Activated CD4-positive, alpha-beta T cell treated with anti-CD3 and anti-CD28 coated beads for 36 hours (primary cell): ENCODE data around the gene ZEB1. TPM values are rescaled to one million over a fixed set of nuclear protein-coding genes. Genes with fewer than 3 reads are reported as not detected.
"Not testable (repeated sequence)": the region's sequence is repeated elsewhere in the genome, so short reads cannot be mapped to it uniquely, and the experiment has no call there.

Experiments
- ATAC-seq: fragments of 200-7000 bp; cut with Tn5 transposase; one replicate; pipeline ENCODE4 v1.10.0; 2021; ENCODE audit warnings: mild to moderate bottlenecking, moderate library complexity
- CTCF ChIA-PET: fragments of 350-600 bp; sonication (Branson Sonifier 250); formaldehyde crosslinking; loops from one replicate; lab custom pipeline; 2021; ENCODE audit warnings: antibody characterized with exemption; lab: Charles Lee
- POLR2A ChIA-PET: fragments of 350-600 bp; sonication (Branson Sonifier 250); formaldehyde crosslinking; loops from one replicate; lab custom pipeline; 2021; ENCODE audit warnings: antibody characterized with exemption, inconsistent platforms; lab: Charles Lee
- DNase-seq: peaks from one replicate; pipeline ENCODE4 v3.0.0-alpha.2; 2020
- H3K27ac Mint-ChIP-seq: one replicate; pipeline ENCODE4 v1.8.0; 2021; ENCODE audit warnings: mixed read lengths
- H3K27me3 Mint-ChIP-seq: one replicate; pipeline ENCODE4 v1.8.0; 2021; ENCODE audit warnings: mixed read lengths
- H3K36me3 Mint-ChIP-seq: one replicate; pipeline ENCODE4 v1.8.0; 2021; ENCODE audit warnings: low read depth, mixed read lengths
- H3K4me1 Mint-ChIP-seq: one replicate; pipeline ENCODE4 v1.8.0; 2021; ENCODE audit warnings: mixed read lengths
- H3K4me3 Mint-ChIP-seq: one replicate; pipeline ENCODE4 v1.8.0; 2021; ENCODE audit warnings: mild to moderate bottlenecking, moderate library complexity, mixed read lengths
- H3K9me3 Mint-ChIP-seq: one replicate; pipeline ENCODE4 v1.8.0; 2021; ENCODE audit warnings: low read depth, mixed read lengths
- intact Hi-C, 2 experiments: fragments of 100-400 bp; cut with DNase I in 1 of 2; cut with micrococcal nuclease in 1 of 2; formaldehyde crosslinking; loops; one replicate each; pipeline versions ENCODE4 v1.14.2 to v1.15.1; 2022 to 2024; cut with DNase I, micrococcal nuclease
- total RNA-seq, 2 experiments: library from RNA; stranded (reverse); gene quantifications; one replicate each; pipeline ENCODE4 v1.2.3, GENCODE V29; 2021

ZEB1 gene
- total RNA-seq, 2 experiments from 2014 or later = 32.0 to 49.0 TPM

DNA sequence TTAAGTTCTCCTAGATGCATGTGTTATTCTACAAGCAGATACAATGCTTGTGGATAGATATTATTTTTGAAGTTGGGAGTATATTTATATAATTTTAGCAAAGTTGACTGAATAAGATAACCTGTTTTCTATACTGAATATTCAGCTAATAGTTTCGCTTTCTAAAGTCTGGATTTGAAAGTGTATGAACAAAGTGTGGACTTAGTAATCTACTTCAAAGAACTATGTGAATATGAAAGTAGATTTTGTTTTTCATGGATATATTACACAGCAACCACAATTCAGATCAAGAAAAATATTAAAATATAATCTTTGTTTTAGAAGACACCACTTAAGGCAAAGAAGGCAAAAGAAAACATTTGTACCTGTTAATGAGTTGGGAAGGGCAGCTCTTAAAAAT is 78.8 kb downstream of the ZEB1 start:
- peaks cover 54% of the 10 kb centered on the region for H3K4me1 Mint-ChIP-seq
- no peak overlapping the region for H3K27ac Mint-ChIP-seq
- peaks cover 14% of the 10 kb centered on the region for H3K36me3 Mint-ChIP-seq
- ChIA-PET POLR2A (no interaction called here), CTCF (no interaction called here)
- H3K9me3 Mint-ChIP-seq = no peaks in the 10 kb centered on the region
- no peaks in the 10 kb centered on the region for H3K27me3 Mint-ChIP-seq
- intact Hi-C loops = no loop called here
- DNase-seq = no peak
- H3K4me3 Mint-ChIP-seq = no peak overlapping the region
- no peak for ATAC-seq

DNA sequence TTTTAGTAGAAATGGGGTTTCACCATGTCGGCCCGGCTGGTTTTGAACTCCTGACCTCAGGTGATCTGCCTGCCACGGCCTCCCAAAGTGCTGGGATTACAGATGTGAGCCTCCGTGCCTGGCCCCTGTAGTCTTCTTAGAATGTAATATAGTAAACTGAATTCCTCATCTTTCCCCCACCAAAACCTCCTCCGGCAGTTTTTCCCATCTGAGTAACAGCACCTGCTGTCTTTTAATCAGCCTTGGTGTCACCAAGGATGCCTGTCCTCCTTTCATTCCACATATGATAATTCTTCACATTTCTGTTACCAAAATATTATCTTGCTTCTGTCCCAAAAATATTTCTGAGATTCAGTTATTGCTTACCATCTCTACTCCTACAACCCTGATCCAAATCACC is 80.2 kb downstream of the ZEB1 start:
- ATAC-seq = no peak
- no peak overlapping the region for H3K4me3 Mint-ChIP-seq
- POLR2A ChIA-PET = no interaction called here
- H3K27me3 Mint-ChIP-seq = no peaks in the 10 kb centered on the region
- no peak overlapping the region for H3K27ac Mint-ChIP-seq
- peaks cover 49% of the 10 kb centered on the region for H3K4me1 Mint-ChIP-seq
- CTCF ChIA-PET = interaction anchor here (0.7 kb wide), 1 partner anchor 644 kb away, joined by 3 read pairs; no protein-coding TSS in a partner anchor
- DNase-seq = no peak
- H3K9me3 Mint-ChIP-seq = no peaks in the 10 kb centered on the region
- intact Hi-C loops = no loop called here
- H3K36me3 Mint-ChIP-seq = peaks cover 14% of the 10 kb centered on the region

DNA sequence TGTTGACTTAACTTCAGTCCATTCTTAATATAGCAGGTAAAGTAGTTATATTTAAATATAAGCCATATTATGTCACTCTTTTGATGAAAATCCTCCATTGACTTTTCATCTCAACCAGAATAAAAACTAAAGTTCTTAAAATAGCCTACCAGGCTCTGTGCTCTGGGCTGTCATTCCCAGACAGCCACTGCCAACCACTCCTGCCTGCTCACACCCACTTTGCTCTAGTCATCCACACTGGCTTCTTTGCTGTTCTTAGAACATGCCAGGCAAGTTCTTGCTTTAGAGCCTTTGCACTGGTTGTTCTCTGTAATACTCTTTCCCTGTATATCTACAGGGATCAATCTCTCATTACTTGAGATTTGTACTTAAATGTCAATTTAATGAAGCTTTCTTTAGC is 80.6 kb downstream of the ZEB1 start:
- no peaks in the 10 kb centered on the region for H3K27me3 Mint-ChIP-seq
- ChIA-PET CTCF (no interaction called here), POLR2A (no interaction called here)
- H3K9me3 Mint-ChIP-seq = no peaks in the 10 kb centered on the region
- no peak overlapping the region for H3K27ac Mint-ChIP-seq
- peaks cover 14% of the 10 kb centered on the region for H3K36me3 Mint-ChIP-seq
- no peak for ATAC-seq
- intact Hi-C loops = no loop called here
- no peak for DNase-seq
- H3K4me3 Mint-ChIP-seq = no peak overlapping the region
- H3K4me1 Mint-ChIP-seq = peaks cover 48% of the 10 kb centered on the region

DNA sequence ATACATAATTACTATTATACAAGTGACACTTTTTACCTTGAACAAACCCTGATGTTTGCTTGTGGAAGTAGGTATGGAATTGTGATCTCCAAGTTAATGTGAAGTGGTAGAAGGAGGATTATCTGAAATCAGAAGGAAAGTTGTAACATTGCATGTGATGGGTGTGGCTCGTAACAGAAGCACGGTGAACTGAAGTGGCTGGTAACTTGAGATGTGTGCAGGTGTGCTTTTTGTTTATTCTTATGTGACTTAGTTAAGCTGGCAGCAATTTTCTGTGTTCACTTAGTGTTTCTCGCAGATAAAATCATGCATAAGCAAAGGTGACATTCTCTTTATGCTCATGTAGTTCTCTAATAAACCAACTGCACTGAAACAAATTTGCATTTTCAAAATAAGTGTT is 82.3 kb downstream of the ZEB1 start:
- ATAC-seq = no peak
- peaks cover 2% of the 10 kb centered on the region for H3K9me3 Mint-ChIP-seq
- H3K36me3 Mint-ChIP-seq = peaks cover 21% of the 10 kb centered on the region
- no peak for DNase-seq
- no peak overlapping the region for H3K4me3 Mint-ChIP-seq
- H3K27ac Mint-ChIP-seq = no peak overlapping the region
- H3K4me1 Mint-ChIP-seq = peaks cover 41% of the 10 kb centered on the region
- ChIA-PET POLR2A (no interaction called here), CTCF (interaction anchor here (1.0 kb wide), 1 partner anchor 30 kb away, joined by 3 read pairs; no protein-coding TSS in a partner anchor)
- intact Hi-C loops = no loop called here
- H3K27me3 Mint-ChIP-seq = no peaks in the 10 kb centered on the region

DNA sequence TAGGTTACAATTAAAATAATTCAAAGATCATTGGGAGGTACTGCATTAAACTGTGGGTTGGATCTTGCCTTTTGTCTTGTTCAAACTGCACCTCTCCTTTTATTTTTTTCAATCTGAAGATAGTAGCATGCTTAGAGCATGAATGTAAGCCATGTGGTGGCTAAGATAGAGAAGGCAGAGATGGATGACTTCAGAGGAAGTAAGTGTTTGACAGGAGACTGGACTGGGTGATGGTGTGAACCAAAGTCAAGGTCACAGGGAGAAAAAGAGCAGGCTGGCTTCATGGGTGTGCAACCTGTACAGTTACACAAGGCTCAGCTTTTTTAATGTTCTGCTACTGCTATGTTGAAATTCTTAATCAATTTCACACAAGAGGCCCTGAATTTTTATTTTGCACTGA is 85.6 kb downstream of the ZEB1 start:
- H3K36me3 Mint-ChIP-seq = peaks cover 27% of the 10 kb centered on the region
- peaks cover 9% of the 10 kb centered on the region for H3K9me3 Mint-ChIP-seq
- no peaks in the 10 kb centered on the region for H3K27me3 Mint-ChIP-seq
- H3K4me1 Mint-ChIP-seq = peaks cover 22% of the 10 kb centered on the region
- CTCF ChIA-PET = interaction anchor here (1.0 kb wide), 1 partner anchor 366 kb away, joined by 4 read pairs; no protein-coding TSS in a partner anchor
- ATAC-seq = no peak
- no peak overlapping the region for H3K27ac Mint-ChIP-seq
- POLR2A ChIA-PET = no interaction called here
- H3K4me3 Mint-ChIP-seq = no peak overlapping the region
- intact Hi-C loops = no loop called here
- DNase-seq = no peak

DNA sequence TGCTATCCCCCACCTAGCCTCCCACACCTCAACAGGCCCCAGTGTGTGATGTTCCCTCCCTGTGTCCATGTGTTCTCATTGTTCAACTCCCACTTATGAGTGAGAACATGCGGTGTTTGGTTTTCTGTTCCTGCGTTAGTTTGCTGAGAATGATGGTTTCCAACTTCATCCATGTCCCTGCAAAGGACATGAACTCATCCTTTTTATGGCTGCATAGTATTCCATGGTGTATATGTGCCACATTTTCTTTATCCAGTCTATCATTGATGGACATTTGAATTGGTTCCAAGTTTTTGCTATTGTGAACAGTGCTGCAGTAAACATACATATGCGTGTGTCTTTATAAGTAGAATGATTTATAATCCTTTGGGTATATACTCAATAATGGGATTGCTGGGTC is 86.8 kb downstream of the ZEB1 start:
- H3K4me3 Mint-ChIP-seq, intact Hi-C loops, H3K27me3 Mint-ChIP-seq, H3K27ac Mint-ChIP-seq, POLR2A ChIA-PET, ATAC-seq, DNase-seq: not testable (repeated sequence)
- CTCF ChIA-PET = interaction anchor here (0.7 kb wide), 1 partner anchor 15 kb away, joined by 3 read pairs; no protein-coding TSS in a partner anchor
- peaks cover 34% of the 10 kb centered on the region for H3K36me3 Mint-ChIP-seq
- peaks cover 11% of the 10 kb centered on the region for H3K9me3 Mint-ChIP-seq
- H3K4me1 Mint-ChIP-seq = peaks cover 22% of the 10 kb centered on the region

DNA sequence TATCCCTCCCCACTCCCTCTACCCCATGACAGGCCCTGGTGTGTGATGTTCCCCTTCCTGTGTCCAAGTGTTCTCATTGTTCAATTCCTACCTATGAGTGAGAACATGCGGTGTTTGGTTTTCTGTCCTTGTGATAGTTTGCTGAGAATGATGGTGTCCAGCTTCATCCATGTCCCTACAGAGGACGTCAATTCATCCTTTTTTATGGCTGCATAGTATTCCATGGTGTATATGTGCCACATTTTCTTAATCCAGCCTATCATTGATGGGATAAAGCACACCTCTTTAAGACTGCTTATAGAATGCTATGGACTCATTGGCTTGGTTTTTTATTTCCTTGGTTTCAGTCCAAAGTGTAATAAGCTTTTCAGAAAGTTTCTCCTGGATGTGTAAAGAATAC is 93.4 kb downstream of the ZEB1 start:
- CTCF ChIA-PET, POLR2A ChIA-PET, DNase-seq, H3K27me3 Mint-ChIP-seq, H3K4me3 Mint-ChIP-seq, ATAC-seq, H3K9me3 Mint-ChIP-seq, H3K27ac Mint-ChIP-seq: not testable (repeated sequence)
- Mint-ChIP-seq H3K4me1 (peaks cover 25% of the 10 kb centered on the region), H3K36me3 (peaks cover 26% of the 10 kb centered on the region)
- intact Hi-C loops = loop anchor here in 1 of 2 experiments (10.0 kb wide), 1 partner anchor 88 kb away; no protein-coding TSS in a partner anchor

DNA sequence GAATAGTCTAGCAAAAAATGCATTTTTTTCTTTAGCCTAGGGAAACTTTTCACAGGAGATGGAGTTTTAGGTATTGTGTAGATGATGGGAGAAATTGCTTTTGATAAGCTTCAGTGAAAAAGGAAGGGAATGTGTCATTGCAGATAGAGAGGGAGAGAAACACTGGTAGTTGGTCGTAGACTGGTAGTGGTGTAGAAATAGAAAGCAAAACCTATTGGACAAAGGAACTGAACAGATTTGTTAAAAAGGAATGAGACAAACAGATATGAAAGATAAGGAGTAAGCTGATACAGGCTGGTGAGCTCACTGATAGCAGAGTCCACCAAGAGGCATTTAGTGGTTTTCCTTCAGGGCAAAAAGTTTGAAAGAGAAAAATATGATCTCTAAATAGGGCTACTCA is 94.3 kb downstream of the ZEB1 start:
- no peak overlapping the region for H3K4me3 Mint-ChIP-seq
- ChIA-PET POLR2A (no interaction called here), CTCF (interaction anchor here (1.0 kb wide), 1 partner anchor 383 kb away, joined by 3 read pairs; no protein-coding TSS in a partner anchor)
- peaks cover 27% of the 10 kb centered on the region for H3K36me3 Mint-ChIP-seq
- ATAC-seq (no peak), DNase-seq (no peak)
- intact Hi-C loops = loop anchor here in 1 of 2 experiments (10.0 kb wide), 1 partner anchor 89 kb away; no protein-coding TSS in a partner anchor
- H3K27ac Mint-ChIP-seq = no peak overlapping the region
- peaks cover 31% of the 10 kb centered on the region for H3K4me1 Mint-ChIP-seq
- peaks cover 9% of the 10 kb centered on the region for H3K9me3 Mint-ChIP-seq
- no peaks in the 10 kb centered on the region for H3K27me3 Mint-ChIP-seq

DNA sequence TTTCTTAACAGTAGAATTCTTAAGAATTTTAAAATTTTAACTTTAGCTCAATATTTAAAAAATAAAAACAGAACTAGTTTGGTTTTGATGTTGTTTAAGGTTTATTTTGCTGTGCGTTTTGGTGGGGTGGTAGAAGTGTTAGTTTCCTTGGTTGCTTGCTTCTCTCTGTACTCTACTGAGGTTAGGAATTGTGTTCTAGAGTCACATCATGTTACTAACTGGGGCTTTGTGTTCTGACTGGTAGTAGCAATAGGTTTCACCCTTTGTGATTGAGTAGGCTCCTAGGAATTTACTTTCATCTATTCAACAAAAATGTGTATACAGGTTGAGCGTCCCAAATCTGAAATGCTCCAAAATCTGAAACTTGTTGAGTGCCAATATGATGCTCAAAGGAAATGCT is 99.5 kb downstream of the ZEB1 start:
- ChIA-PET POLR2A (no interaction called here), CTCF (no interaction called here)
- no peaks in the 10 kb centered on the region for H3K9me3 Mint-ChIP-seq
- H3K4me1 Mint-ChIP-seq = peaks cover 45% of the 10 kb centered on the region
- intact Hi-C loops = loop anchor here in 1 of 2 experiments (10.0 kb wide), 1 partner anchor 94 kb away; no protein-coding TSS in a partner anchor
- ATAC-seq = no peak
- no peaks in the 10 kb centered on the region for H3K27me3 Mint-ChIP-seq
- DNase-seq = no peak
- H3K36me3 Mint-ChIP-seq = peaks cover 6% of the 10 kb centered on the region
- H3K4me3 Mint-ChIP-seq = no peak overlapping the region
- H3K27ac Mint-ChIP-seq = no peak overlapping the region

DNA sequence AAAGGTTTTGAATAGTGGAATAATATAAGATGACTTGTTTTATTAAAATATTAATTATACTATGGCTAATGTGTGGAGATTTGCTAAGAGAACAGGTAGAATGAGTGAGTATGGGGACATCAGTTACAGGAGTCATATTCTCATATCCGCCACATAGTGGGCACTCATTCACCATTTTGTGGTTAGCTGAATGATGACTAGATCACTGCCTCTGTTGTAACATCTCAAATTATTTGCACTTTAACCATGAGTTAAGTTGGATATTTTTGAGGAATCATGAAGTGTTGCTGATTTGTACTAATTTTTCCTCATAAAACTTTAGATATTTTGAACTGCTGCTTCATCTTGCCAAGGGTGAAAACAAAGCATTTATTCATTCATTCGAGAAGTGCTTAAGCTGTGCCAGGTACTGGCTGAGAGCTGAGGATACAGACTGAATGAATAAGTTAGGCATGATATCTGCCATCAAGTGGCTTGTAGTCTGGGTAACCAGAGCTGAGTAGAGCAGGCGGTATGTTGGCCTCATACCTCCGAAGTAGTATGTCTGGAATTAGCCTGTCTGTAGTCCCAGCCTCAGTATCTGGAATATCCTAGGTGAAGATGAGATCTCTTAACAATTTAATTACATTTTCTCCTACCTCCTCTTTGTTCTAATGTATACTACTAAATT is 100.5 kb downstream of the ZEB1 start:
- intact Hi-C loops = loop anchor here in 1 of 2 experiments (10.0 kb wide), 1 partner anchor 95 kb away; no protein-coding TSS in a partner anchor
- peak; percentile 58 for ATAC-seq
- peak; percentile 20 for DNase-seq
- Mint-ChIP-seq H3K27me3 (no peaks in the 10 kb centered on the region), H3K9me3 (no peaks in the 10 kb centered on the region), H3K36me3 (peaks cover 6% of the 10 kb centered on the region), H3K4me1 (peaks cover 43% of the 10 kb centered on the region), H3K4me3 (no peak overlapping the region), H3K27ac (no peak overlapping the region)
- ChIA-PET POLR2A (no interaction called here), CTCF (interaction anchor here (1.1 to 1.6 kb wide), 2 partner anchors 11 to 72 kb away, joined by 3 read pairs; no protein-coding TSS in a partner anchor)

DNA sequence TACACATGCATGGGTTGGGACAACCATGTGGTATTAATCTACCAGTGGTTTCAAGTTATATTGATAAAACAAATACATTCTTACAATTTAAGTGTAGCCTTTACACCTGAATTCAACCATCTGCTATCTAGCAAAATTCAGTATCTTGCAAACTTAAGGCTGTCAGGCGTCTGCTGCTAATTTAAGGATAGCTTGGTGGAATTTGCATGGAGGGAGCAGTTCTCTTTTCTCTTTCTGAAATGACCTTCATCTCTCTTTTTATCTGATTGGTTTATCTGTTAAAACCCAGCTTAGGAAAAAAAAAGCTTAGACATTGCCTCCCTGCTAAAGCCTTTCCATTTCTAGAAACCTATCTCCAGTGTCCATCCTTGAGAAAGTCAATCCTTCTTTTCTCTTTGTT is 102.3 kb downstream of the ZEB1 start:
- H3K4me3 Mint-ChIP-seq = no peak overlapping the region
- intact Hi-C loops = no loop called here
- peaks cover 8% of the 10 kb centered on the region for H3K36me3 Mint-ChIP-seq
- no peaks in the 10 kb centered on the region for H3K27me3 Mint-ChIP-seq
- H3K9me3 Mint-ChIP-seq = no peaks in the 10 kb centered on the region
- no peak for ATAC-seq
- no peak overlapping the region for H3K27ac Mint-ChIP-seq
- POLR2A ChIA-PET = interaction anchor here (1.1 kb wide), 1 partner anchor 88 kb away, joined by 3 read pairs; no protein-coding TSS in a partner anchor
- peaks cover 51% of the 10 kb centered on the region for H3K4me1 Mint-ChIP-seq
- no peak for DNase-seq
- CTCF ChIA-PET = interaction anchor here (0.8 kb wide), 1 partner anchor 883 kb away, joined by 4 read pairs; no protein-coding TSS in a partner anchor

DNA sequence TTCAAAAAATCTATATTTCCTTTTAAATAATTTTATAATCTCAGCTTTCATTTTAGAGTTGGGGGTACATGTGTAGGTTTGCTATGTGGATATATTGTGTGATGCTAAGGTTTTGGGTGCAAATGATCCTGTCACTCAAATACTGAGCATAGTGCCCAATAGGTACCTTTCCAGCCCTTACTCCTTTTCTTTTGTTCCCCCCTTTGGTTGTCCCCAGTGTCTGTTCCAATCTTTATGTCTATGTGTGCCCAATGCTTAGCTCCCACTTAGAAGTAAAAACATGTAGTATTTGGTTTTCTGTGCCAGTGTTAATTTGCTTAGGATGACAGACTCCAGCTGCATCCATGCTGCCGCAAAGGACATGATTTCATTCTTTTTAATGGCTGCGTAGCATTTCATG is 103.6 kb downstream of the ZEB1 start:
- DNase-seq (no peak), ATAC-seq (no peak)
- ChIA-PET CTCF (no interaction called here), POLR2A (no interaction called here)
- Mint-ChIP-seq H3K27me3 (no peaks in the 10 kb centered on the region), H3K36me3 (peaks cover 10% of the 10 kb centered on the region), H3K9me3 (no peaks in the 10 kb centered on the region), H3K27ac (no peak overlapping the region), H3K4me1 (peaks cover 53% of the 10 kb centered on the region), H3K4me3 (no peak overlapping the region)
- intact Hi-C loops = no loop called here
